K562 (cell line): ENCODE measurements around the gene AIRE. TPM values are rescaled to one million over a fixed set of nuclear protein-coding genes. Genes with fewer than 3 reads are reported as not detected.

Experiments
- ATAC-seq: fragments of 200-7000 bp; cut with Tn5 transposase; 3 replicates; pipeline ENCODE4 v1.9.1; 2020; ENCODE audit warnings: moderate library complexity
- BruUV-seq: library from RNA; stranded (reverse); fragments of 400-500 nt; replicated peaks from 2 replicates; lab custom pipeline; 2021; lab: Mats Ljungman, UMichigan
- CTCF ChIA-PET: fragments of 300-600 bp; formaldehyde crosslinking; extraction: SDS; loops from one replicate; lab custom pipeline; 2021; ENCODE audit warnings: low intra/inter-chr PET ratio; lab: Yijun Ruan, JAX
- POLR2A ChIA-PET: fragments of 300-600, 350-650 bp; sonication (Branson Sonifier 250); formaldehyde crosslinking; extraction: SDS; loops from one replicate; lab custom pipeline; 2021; ENCODE audit warnings: antibody characterized with exemption, inconsistent platforms; lab: Yijun Ruan, JAX
- DNase-seq, 4 experiments: peaks; one replicate each; pipeline versions ENCODE4 v3.0.0 to v3.0.0-alpha.2; 2011 to 2018; ENCODE audit warnings: low spot score in 3 of 4, mixed read lengths in 3 of 4; ENCODE audit errors: extremely low read depth in 1 of 4
- FAIRE-seq: peaks from 2 replicates; lab custom pipeline; 2011; peaks lifted over from hg19 to GRCh38; lab: Jason Lieb, UNC
- H2AFZ ChIP-seq: 2 replicates; pipeline ENCODE4 v1.6.0; 2011; ENCODE audit warnings: low read depth, low read length, control low read depth, inconsistent platforms
- H3K27ac ChIP-seq: fragments of 200-600 bp; 3 replicates; pipeline ENCODE4 v1.8.0; 2011; ENCODE audit warnings: low read depth, mild to moderate bottlenecking, control low read depth, inconsistent platforms, low read length, moderate library complexity, mixed read lengths; ENCODE audit errors: extremely low read depth
- H3K27me3 ChIP-seq, 2 experiments: fragments of 300-600 bp in 1 of 2; 2 replicates in 1 of 2; 3 replicates in 1 of 2; pipeline versions ENCODE4 v1.6.0 to v1.8.0; 2011; ENCODE audit warnings: inconsistent platforms in 2 of 2, low read length in 2 of 2, mild to moderate bottlenecking in 1 of 2, mixed read lengths in 1 of 2, moderate library complexity in 1 of 2; ENCODE audit not compliant: control insufficient read depth in 2 of 2, insufficient read depth in 2 of 2
- H3K36me3 ChIP-seq: fragments of 300-600 bp; 3 replicates; pipeline ENCODE4 v1.8.0; 2011; ENCODE audit warnings: mild to moderate bottlenecking, low read length, inconsistent platforms; ENCODE audit not compliant: control insufficient read depth, insufficient read depth
- H3K4me1 ChIP-seq, 2 experiments: fragments of 200-600 bp in 1 of 2; replicated peaks in 1 of 2; 2 replicates in 1 of 2; 3 replicates in 1 of 2; pipeline versions ENCODE4 v1.5.1 to v1.8.0; 2011; ENCODE audit warnings: inconsistent platforms in 2 of 2, low read length in 2 of 2, mild to moderate bottlenecking in 1 of 2, mixed read lengths in 1 of 2, moderate library complexity in 1 of 2; ENCODE audit not compliant: control insufficient read depth in 2 of 2, insufficient read depth in 2 of 2
- H3K4me2 ChIP-seq: 2 replicates; pipeline ENCODE4 v1.6.1; 2011; ENCODE audit warnings: low read length, control low read depth, inconsistent platforms, mixed read lengths; ENCODE audit not compliant: insufficient read depth
- H3K4me3 ChIP-seq: fragments of 200-600 bp; sonication (generic), shearing (Covaris generic); 2 replicates; pipeline ENCODE4 v1.5.1; 2016; ENCODE audit warnings: control low read depth, inconsistent platforms
- H3K79me2 ChIP-seq: fragments of 200-600 bp; 3 replicates; pipeline ENCODE4 v1.8.0; 2011; ENCODE audit warnings: low read length, inconsistent platforms; ENCODE audit not compliant: control insufficient read depth, insufficient read depth
- H3K9ac ChIP-seq, 2 experiments: 2 replicates each; pipeline versions ENCODE4 v1.6.0 to v1.6.1; 2011; ENCODE audit warnings: low read depth in 2 of 2, low read length in 2 of 2, control low read depth in 1 of 2, inconsistent platforms in 1 of 2, mild to moderate bottlenecking in 1 of 2, mixed read lengths in 1 of 2; ENCODE audit not compliant: insufficient read depth in 1 of 2
- H3K9me1 ChIP-seq: one replicate; pipeline ENCODE4 v1.6.0; 2011; ENCODE audit warnings: inconsistent platforms, mild to moderate bottlenecking, low read length, moderate library complexity; ENCODE audit not compliant: control insufficient read depth, insufficient read depth
- H3K9me3 ChIP-seq: replicated peaks from 2 replicates; pipeline ENCODE4 v1.5.1; 2011; ENCODE audit warnings: low read depth, low read length, inconsistent platforms; ENCODE audit not compliant: control insufficient read depth, insufficient read depth
- H4K20me1 ChIP-seq: replicated peaks from 2 replicates; pipeline ENCODE4 v1.6.1; 2011; ENCODE audit warnings: low read length, inconsistent platforms, mixed read lengths; ENCODE audit not compliant: control insufficient read depth, insufficient read depth
- BCLAF1 ChIP-seq, 2 experiments: fragments of 450-650 bp in 1 of 2; IDR thresholded peaks; 2 replicates each; pipeline ENCODE4 v1.6.1; 2011 to 2017; ENCODE audit warnings: low read depth in 2 of 2, antibody characterized with exemption in 1 of 2, borderline replicate concordance in 1 of 2, low read length in 1 of 2, mild to moderate bottlenecking in 1 of 2, mixed read lengths in 1 of 2; ENCODE audit not compliant: control insufficient read depth in 1 of 2
- CBX1 ChIP-seq: sonication (generic); IDR thresholded peaks from 2 replicates; pipeline ENCODE4 v1.6.1; 2016; ENCODE audit warnings: antibody characterized with exemption, low read depth, mild to moderate bottlenecking
- EGR1 ChIP-seq: fragments of 450-650 bp; conservative IDR thresholded peaks from 2 replicates; pipeline ENCODE4 v1.6.1; 2017; ENCODE audit warnings: mild to moderate bottlenecking
- ETV1 ChIP-seq: fragments of 450-650 bp; conservative IDR thresholded peaks from 2 replicates; pipeline ENCODE4 v1.6.1; 2016; ENCODE audit warnings: missing genetic modification characterization, control low read depth, low read depth, missing compliant biosample characterization
- POLR2B ChIP-seq: fragments of 450-650 bp; IDR thresholded peaks from 2 replicates; pipeline ENCODE4 v1.6.1; 2018; ENCODE audit warnings: low read depth; ENCODE audit not compliant: partially characterized antibody
- POLR2G ChIP-seq: fragments of 200-400 bp; formaldehyde crosslinking; IDR thresholded peaks from 2 replicates; pipeline ENCODE4 v1.6.1; 2017; ENCODE audit warnings: low read depth, mild to moderate bottlenecking, antibody characterized with exemption, low read length, moderate library complexity
- PPARD ChIP-seq: fragments of 250-450 bp; sonication (Bioruptor Pico); IDR thresholded peaks from 2 replicates; pipeline ENCODE4 v1.8.0; 2022; ENCODE audit warnings: inconsistent platforms, mild to moderate bottlenecking, moderate library complexity
- ZHX1 ChIP-seq: fragments of 150-350 bp; conservative IDR thresholded peaks from 2 replicates; pipeline ENCODE4 v1.6.1; 2014; ENCODE audit warnings: low read length
- ZNF263 ChIP-seq: sonication (generic); formaldehyde crosslinking; IDR thresholded peaks from 2 replicates; pipeline ENCODE4 v1.8.0; 2022; ENCODE audit warnings: mild to moderate bottlenecking, missing genetic modification reagents, borderline replicate concordance
- WGBS: fragments of 100-300 bp; shearing (Covaris generic); methylation state at CpG from one replicate; pipeline ENCODE4 v1.1.6; 2016; ENCODE audit warnings: low coverage, mixed read lengths; ENCODE audit not compliant: insufficient coverage; ENCODE audit errors: missing lambda C conversion rate; 5-methylcytosine and 5-hydroxymethylcytosine counted together
- in situ Hi-C: fragments of 300-500 bp; cut with MboI; formaldehyde crosslinking; loops from 4 replicates; pipeline ENCODE4 v1.15.0; 2018; ENCODE audit warnings: inconsistent platforms, mixed read lengths
- intact Hi-C: fragments of 100-400 bp; cut with micrococcal nuclease; formaldehyde crosslinking; loops from 2 replicates; pipeline ENCODE4 v1.14.2; 2022
- polyA plus RNA-seq, 8 experiments: library from polyadenylated mRNA; depleted of rRNA in 4 of 8; stranded (reverse) in 5 of 8; unstranded in 3 of 8; fragments of >200 nt; fragmentation: Nextera tagmentation in 2 of 8; fragmentation: Illumina TruSeq in 1 of 8; extraction: Ambion mirVana in 2 of 8; extraction: Trizol in 1 of 8; gene quantifications; 2 replicates each; pipeline versions ENCODE4 v1.2.1 to v1.2.3, GENCODE V29; 2011 to 2014; ENCODE audit warnings: inconsistent platforms in 1 of 8, missing spikeins in 1 of 8
- total RNA-seq, 7 experiments: library from RNA; depleted of rRNA in 6 of 7; stranded (reverse); fragments of >200 nt in 6 of 7; fragmentation: Illumina TruSeq in 2 of 7; extraction: Trizol in 2 of 7; gene quantifications; 2 replicates each; pipeline versions ENCODE4 v1.2.1 to v1.2.3, GENCODE V29; 2011 to 2021; ENCODE audit warnings: low replicate concordance in 1 of 7

Gene AIRE
- total and polyA plus RNA-seq, 9 of the 15 experiments (the other 6 are each of a cell fraction or from before 2014, with no cell fraction given), result 0.01 TPM; not detected in 8

DNA sequence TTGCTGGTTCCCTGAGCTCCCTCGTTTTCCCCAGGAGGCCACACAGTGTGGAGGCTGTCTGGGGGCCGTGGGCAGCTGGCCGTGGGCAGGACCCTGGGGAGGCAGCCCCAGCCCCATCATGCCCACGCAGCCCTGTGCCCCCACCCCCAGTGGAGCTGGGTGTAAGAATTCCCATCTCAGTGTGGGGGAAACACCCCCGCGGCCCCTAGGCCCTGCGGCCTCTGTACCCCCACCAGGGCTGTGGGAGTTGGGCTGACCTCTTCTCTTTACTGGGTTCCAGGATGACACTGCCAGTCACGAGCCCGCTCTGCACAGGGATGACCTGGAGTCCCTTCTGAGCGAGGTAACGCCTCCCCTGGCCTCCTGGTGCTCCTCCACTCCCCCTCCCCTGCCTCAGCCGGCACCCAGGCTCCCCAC, 10.4 kb downstream of the AIRE start:
- no TSS peak for BruUV-seq
- 8% methylated on average over 10 of the region's 12 CpGs for WGBS

DNA sequence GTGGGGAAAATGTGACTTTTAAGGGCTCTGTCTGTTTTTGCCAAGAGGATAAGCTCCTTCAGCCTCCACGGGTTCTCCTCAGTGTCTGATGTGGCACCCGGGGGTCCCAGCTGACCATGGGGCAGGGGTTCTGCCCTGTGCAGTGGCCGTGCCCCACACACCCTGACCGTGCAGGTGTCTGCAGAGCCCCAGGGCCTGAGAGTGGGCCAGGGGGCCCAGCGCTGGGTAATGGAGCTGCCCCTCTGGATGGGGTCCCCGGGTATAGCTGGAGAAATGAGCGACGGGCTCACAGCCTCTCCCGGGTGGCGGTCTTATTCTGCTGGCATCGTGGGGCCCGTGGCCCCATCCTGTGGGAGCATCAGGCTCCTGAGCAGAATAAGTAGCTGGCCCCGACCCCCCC, 11.2 kb downstream of the AIRE start:
- Histone ChIP-seq H3K27me3 (peaks cover under 1 to 15% of the 10 kb centered on the region in 2 experiments; a peak in 2 of 5 replicates), H3K9ac (no peak overlapping the region), H4K20me1 (peaks cover 15% of the 10 kb centered on the region), H3K4me2 (no peak overlapping the region), H3K9me3 (no peaks in the 10 kb centered on the region), H3K9me1 (peaks cover 8% of the 10 kb centered on the region), H2AFZ (no peak overlapping the region), H3K4me3 (no peak overlapping the region), H3K4me1 (peaks cover 13 to 76% of the 10 kb centered on the region in 2 experiments), H3K36me3 (no peaks in the 10 kb centered on the region; the same call in 2 of the 3 replicates), H3K79me2 (peaks cover 20% of the 10 kb centered on the region), H3K27ac (no peak overlapping the region)
- POLR2A ChIA-PET, result interaction anchor here (0.6 to 0.9 kb wide), 3 partner anchors 10 to 324 kb away, joined by 3 to 5 read pairs (median 4); no protein-coding TSS in a partner anchor
- intact Hi-C loops, result loop anchor here (2.0 kb wide), 1 partner anchor 284 kb away; the partner anchor contains the start of gene TRAPPC10
- BruUV-seq, result no TSS peak
- ATAC-seq, result no peak
- no peak for FAIRE-seq
- WGBS, result 19% methylated on average over 12 of the region's 13 CpGs
- CTCF ChIA-PET, result no interaction called here
- in situ Hi-C loops, result loop anchor here (25.0 kb wide), 1 partner anchor 135 kb away; no protein-coding TSS in a partner anchor
- no peak for DNase-seq
- TF ChIP-seq BCLAF1 (IDR thresholded peaks at IDR 0.05; ENCODE audit: borderline replicate concordance in 1 of 2, control insufficient read depth in 1 of 2, low read depth in 2 of 2, low read length in 1 of 2) (no peak), PPARD (CRISPR knock-in tag) (no peak), POLR2G (no peak), ETV1 (tag) (no peak), ZHX1 (no peak), POLR2B (no peak)

More for the DNA sequence above, 10.4 kb downstream of the AIRE start:
- H3K9me3 ChIP-seq, result no peaks in the 10 kb centered on the region
- CTCF ChIA-PET, result interaction anchor here (0.6 kb wide), 1 partner anchor 26 kb away, joined by 3 read pairs; no protein-coding TSS in a partner anchor
- POLR2A ChIA-PET, result interaction anchor here (0.9 to 1.3 kb wide), 2 partner anchors 9 to 15 kb away, joined by 3 to 4 read pairs; no protein-coding TSS in a partner anchor
- H3K36me3 ChIP-seq, result no peaks in the 10 kb centered on the region; the same call in 2 of the 3 replicates
- FAIRE-seq, result no peak
- DNase-seq, result no peak
- H3K4me3 ChIP-seq, result no peak overlapping the region
- peaks cover 8% of the 10 kb centered on the region; the same call in 1 of the 2 replicates for H4K20me1 ChIP-seq
- H3K4me1 ChIP-seq, result peaks cover 11 to 75% of the 10 kb centered on the region in 2 experiments
- intact Hi-C loops (loop anchor here (2.0 kb wide), 1 partner anchor 283 kb away; the partner anchor contains the start of gene TRAPPC10), in situ Hi-C loops (loop anchor here (25.0 kb wide), 1 partner anchor 134 kb away; no protein-coding TSS in a partner anchor)
- no peak overlapping the region for H3K4me2 ChIP-seq
- no peak for ATAC-seq
- H2AFZ ChIP-seq, result no peak overlapping the region
- 0 out of 2 replicates have a peak, but pooled peaks have one; percentile 7 for TF ChIP-seq EGR1
- TF ChIP-seq ZNF263, result peak; percentile 73; the same call in 1 of the 2 replicates
- no peak for TF ChIP-seq CBX1
- TF ChIP-seq, all 486 proteins: peak for 2
- Histone ChIP-seq H3K27me3 (peaks cover 3 to 22% of the 10 kb centered on the region in 2 experiments; a peak in 3 of 5 replicates), H3K9ac (no peak overlapping the region; a peak in 1 of 4 replicates), H3K79me2 (peaks cover 12% of the 10 kb centered on the region), H3K27ac (no peak overlapping the region), H3K9me1 (peaks cover 6% of the 10 kb centered on the region)
